H9 (cell line): ENCODE data around the gene SLC17A7. TPM values are rescaled to one million over a fixed set of nuclear protein-coding genes. Genes with fewer than 3 reads are reported as not detected.

Experiments used
- DNase-seq: peaks from one replicate; pipeline ENCODE4 v3.0.0-alpha.2; 2017
- H2AFZ ChIP-seq: one replicate; pipeline ENCODE4 v1.6.1; 2013; ENCODE audit warnings: mild to moderate bottlenecking, low read length, control low read depth, moderate library complexity
- H2AK5ac ChIP-seq: 2 replicates; pipeline ENCODE4 v1.6.1; 2013; ENCODE audit warnings: low read length, control low read depth, mixed read lengths; ENCODE audit not compliant: insufficient read length
- H2BK120ac ChIP-seq: one replicate; pipeline ENCODE4 v1.6.1; 2013; ENCODE audit warnings: low read depth, mild to moderate bottlenecking, low read length, control low read depth, inconsistent platforms; ENCODE audit not compliant: poor library complexity, severe bottlenecking
- H2BK12ac ChIP-seq: 2 replicates; pipeline ENCODE4 v1.6.1; 2013; ENCODE audit warnings: low read length, control low read depth, mixed read lengths, low read depth; ENCODE audit not compliant: insufficient read length
- H2BK15ac ChIP-seq: 2 replicates; pipeline ENCODE4 v1.6.1; 2013; ENCODE audit warnings: low read depth, low read length, control low read depth
- H2BK20ac ChIP-seq: one replicate; pipeline ENCODE4 v1.6.1; 2013; ENCODE audit warnings: low read depth, mild to moderate bottlenecking, low read length, control low read depth, inconsistent platforms; ENCODE audit not compliant: poor library complexity, severe bottlenecking
- H2BK5ac ChIP-seq: 2 replicates; pipeline ENCODE4 v1.6.1; 2013; ENCODE audit warnings: low read length, control low read depth, mixed read lengths; ENCODE audit not compliant: insufficient read length
- H3K14ac ChIP-seq: 2 replicates; pipeline ENCODE4 v1.6.1; 2013; ENCODE audit warnings: low read length, control low read depth; ENCODE audit not compliant: insufficient read depth
- H3K18ac ChIP-seq: 2 replicates; pipeline ENCODE4 v1.6.1; 2013; ENCODE audit warnings: low read depth, mild to moderate bottlenecking, mixed read lengths, low read length, control low read depth; ENCODE audit not compliant: insufficient read length
- H3K23ac ChIP-seq: 2 replicates; pipeline ENCODE4 v1.6.1; 2013; ENCODE audit warnings: low read length, control low read depth, mixed read lengths, low read depth; ENCODE audit not compliant: insufficient read length
- H3K23me2 ChIP-seq: 2 replicates; pipeline ENCODE4 v1.6.1; 2013; ENCODE audit warnings: low read depth, mild to moderate bottlenecking, mixed read lengths, low read length, control low read depth; ENCODE audit not compliant: insufficient read length, poor library complexity, severe bottlenecking
- H3K27ac ChIP-seq: 2 replicates; pipeline ENCODE4 v1.5.1; 2013; ENCODE audit warnings: low read length, control low read depth, mixed read lengths, low read depth; ENCODE audit not compliant: insufficient read length
- H3K27me3 ChIP-seq: 2 replicates; pipeline ENCODE4 v1.6.1; 2013; ENCODE audit warnings: low read length, control low read depth, inconsistent platforms; ENCODE audit not compliant: insufficient read depth
- H3K4ac ChIP-seq: 2 replicates; pipeline ENCODE4 v1.6.1; 2013; ENCODE audit warnings: low read depth, mild to moderate bottlenecking, control low read depth, inconsistent platforms, low read length, moderate library complexity
- H3K4me1 ChIP-seq: 2 replicates; pipeline ENCODE4 v1.6.1; 2013; ENCODE audit warnings: low read length, control low read depth, inconsistent platforms; ENCODE audit not compliant: insufficient read depth
- H3K4me2 ChIP-seq: 2 replicates; pipeline ENCODE4 v1.6.1; 2013; ENCODE audit warnings: low read length, control low read depth, mixed read lengths; ENCODE audit not compliant: insufficient read length, insufficient read depth
- H3K56ac ChIP-seq: 2 replicates; pipeline ENCODE4 v1.6.1; 2013; ENCODE audit warnings: low read depth, mild to moderate bottlenecking, mixed read lengths, low read length, control low read depth; ENCODE audit not compliant: insufficient read length
- H3K79me1 ChIP-seq: 2 replicates; pipeline ENCODE4 v1.6.1; 2013; ENCODE audit warnings: low read depth, mild to moderate bottlenecking, moderate library complexity, low read length, control low read depth, inconsistent platforms; ENCODE audit not compliant: insufficient read depth, poor library complexity, severe bottlenecking
- H3K79me2 ChIP-seq: 2 replicates; pipeline ENCODE4 v1.6.1; 2013; ENCODE audit warnings: low read length, control low read depth, inconsistent platforms; ENCODE audit not compliant: insufficient read depth
- H3K9ac ChIP-seq: 2 replicates; pipeline ENCODE4 v1.6.1; 2013; ENCODE audit warnings: low read length, control low read depth, mixed read lengths; ENCODE audit not compliant: insufficient read length; ENCODE audit errors: extremely low read depth
- H3K9me3 ChIP-seq: one replicate; pipeline ENCODE4 v1.6.1; 2013; ENCODE audit warnings: low read depth, low read length, inconsistent platforms; ENCODE audit not compliant: control insufficient read depth
- H3T11ph ChIP-seq: one replicate; pipeline ENCODE4 v1.6.1; 2013; ENCODE audit warnings: mild to moderate bottlenecking, low read length, control low read depth, inconsistent platforms
- H4K20me1 ChIP-seq: one replicate; pipeline ENCODE4 v1.6.1; 2013; ENCODE audit not compliant: control insufficient read depth, insufficient read length, insufficient read depth
- H4K5ac ChIP-seq: 2 replicates; pipeline ENCODE4 v1.6.1; 2013; ENCODE audit warnings: low read depth, mild to moderate bottlenecking, mixed read lengths, low read length, control low read depth; ENCODE audit not compliant: insufficient read length
- H4K8ac ChIP-seq: replicated peaks from 2 replicates; pipeline ENCODE4 v1.6.1; 2013; ENCODE audit warnings: low read length, control low read depth, mixed read lengths, low read depth; ENCODE audit not compliant: insufficient read length
- H4K91ac ChIP-seq: 2 replicates; pipeline ENCODE4 v1.6.1; 2013; ENCODE audit warnings: low read depth, mild to moderate bottlenecking, moderate library complexity, mixed read lengths, low read length, control low read depth; ENCODE audit not compliant: insufficient read length
- H3K27ac Mint-ChIP-seq, 3 experiments: 2 replicates in 2 of 3; 3 replicates in 1 of 3; pipeline ENCODE4 v1.8.0; 2020 to 2021; ENCODE audit warnings: mixed read lengths in 3 of 3, mild to moderate bottlenecking in 1 of 3, moderate library complexity in 1 of 3
- H3K27me3 Mint-ChIP-seq: 2 replicates; pipeline ENCODE4 v1.8.0; 2021; ENCODE audit warnings: low read depth, mild to moderate bottlenecking, moderate library complexity, mixed read lengths
- H3K36me3 Mint-ChIP-seq, 3 experiments: 2 replicates in 2 of 3; 3 replicates in 1 of 3; pipeline ENCODE4 v1.8.0; 2020 to 2021; ENCODE audit warnings: low read depth in 3 of 3, mixed read lengths in 3 of 3; ENCODE audit not compliant: insufficient read depth in 1 of 3
- H3K4me1 Mint-ChIP-seq, 2 experiments: 2 replicates each; pipeline ENCODE4 v1.8.0; 2020; ENCODE audit warnings: mixed read lengths in 2 of 2
- H3K4me3 Mint-ChIP-seq, 2 experiments: 2 replicates in 1 of 2; 3 replicates in 1 of 2; pipeline ENCODE4 v1.8.0; 2020 to 2021; ENCODE audit warnings: mild to moderate bottlenecking in 2 of 2, mixed read lengths in 2 of 2, moderate library complexity in 1 of 2
- H3K9me3 Mint-ChIP-seq, 2 experiments: 2 replicates in 1 of 2; 3 replicates in 1 of 2; pipeline ENCODE4 v1.8.0; 2020; ENCODE audit warnings: mild to moderate bottlenecking in 2 of 2, mixed read lengths in 2 of 2, moderate library complexity in 1 of 2
- CTCF ChIP-seq: fragments of 200-600 bp; sonication (generic); conservative IDR thresholded peaks from 3 replicates; pipeline ENCODE4 v1.8.0; 2021; ENCODE audit warnings: antibody characterized with exemption, mild to moderate bottlenecking
- WGBS: extraction: QIAGEN DNeasy Blood & Tissue Kit; methylation state at CpG from one replicate; pipeline ENCODE4 v1.1.7; 2013; ENCODE audit warnings: missing lambda C conversion rate, low lambda C conversion rate, mixed read lengths; ENCODE audit not compliant: insufficient read length; ENCODE audit errors: extremely low coverage; 5-methylcytosine and 5-hydroxymethylcytosine counted together
- total RNA-seq: library from RNA; stranded (reverse); gene quantifications from 2 replicates; pipeline ENCODE4 v1.2.1, GENCODE V29; 2021

Gene SLC17A7
- total RNA-seq, 1 experiment from 2014 or later = 1.3 TPM

- WGBS = no CpG with 5 or more reads among the region's 39 CpGs
- Histone ChIP-seq H3K23me2 (no peaks in the 10 kb centered on the region), H2BK5ac (no peak overlapping the region), H3K4ac (no peak overlapping the region), H3K27me3 (no peaks in the 10 kb centered on the region), H4K8ac (no peak overlapping the region), H2BK20ac (no peak overlapping the region), H3K18ac (no peak overlapping the region), H4K91ac (no peak overlapping the region), H3K27ac (no peak overlapping the region), H3K9ac (no peak overlapping the region), H3K56ac (no peak overlapping the region), H3K9me3 (no peaks in the 10 kb centered on the region), H3K4me1 (no peaks in the 10 kb centered on the region), H3K4me2 (no peak overlapping the region), H2BK12ac (no peak overlapping the region), H2BK15ac (no peak overlapping the region), H3K79me2 (no peaks in the 10 kb centered on the region), H2AK5ac (no peak overlapping the region), H2AFZ (no peak overlapping the region), H3K14ac (no peak overlapping the region), H4K5ac (no peak overlapping the region), H3T11ph (no peak overlapping the region), H3K79me1 (no peaks in the 10 kb centered on the region), H2BK120ac (no peak overlapping the region), H4K20me1 (no peaks in the 10 kb centered on the region), H3K23ac (no peak overlapping the region)
- Mint-ChIP-seq H3K4me3 (no peak overlapping the region), H3K4me1 (peaks cover 5 to 8% of the 10 kb centered on the region in 2 experiments), H3K27me3 (no peaks in the 10 kb centered on the region), H3K27ac (no peak overlapping the region), H3K9me3 (no peaks in the 10 kb centered on the region), H3K36me3 (peaks cover 19 to 33% (median 33%) of the 10 kb centered on the region in 3 experiments; a peak in 6 of 7 replicates)
- no peak for TF ChIP-seq CTCF
- no peak for DNase-seq
Measured at GRCh38 chr19:49463960-49464740, 22.8 kb upstream of the SLC17A7 start.
